Cardiac fibroblast (primary cell): ENCODE data around the gene LCN15.
"Not testable (repeated sequence)": the region's sequence is repeated elsewhere in the genome, so short reads cannot be mapped to it uniquely, and the experiment has no call there.

Experiments
- DNase-seq, 2 donors: peaks; one replicate each; pipeline versions ENCODE4 v3.0.0 to v3.0.0-alpha.2; 2010; ENCODE audit warnings: low read depth in 2 of 2
- H3K4me3 ChIP-seq, 2 donors: replicated peaks in 1 of 2; 1 replicate in 1 of 2; 2 replicates in 1 of 2; pipeline ENCODE4 v1.5.1; 2011; ENCODE audit warnings: low read depth in 2 of 2, low read length in 2 of 2, mild to moderate bottlenecking in 2 of 2, moderate library complexity in 1 of 2
- CTCF ChIP-seq: IDR thresholded peaks from one replicate; pipeline ENCODE4 v1.5.1; 2011; ENCODE audit warnings: low read depth, mild to moderate bottlenecking, low read length, inconsistent platforms

The LCN15 gene

GRCh38 chr9:136799079-136799853 lies 34.9 kb upstream of the LCN15 start:
- no peak for DNase-seq
- peak overlapping the region in 1 of 2 donors; percentile 4 for H3K4me3 ChIP-seq

GRCh38 chr9:136798708-136799078 lies 34.4 kb upstream of the LCN15 start:
- DNase-seq: no peak
- TF ChIP-seq CTCF: no peak

More at GRCh38 chr9:136799079-136799853, 34.9 kb upstream of the LCN15 start:
- no peak for TF ChIP-seq CTCF

GRCh38 chr9:136796775-136797347 lies 32.5 kb upstream of the LCN15 start:
- H3K4me3 ChIP-seq: not testable (repeated sequence)
- peak in 1 of 2 donors; percentile 84 for DNase-seq

More at GRCh38 chr9:136798708-136799078, 34.4 kb upstream of the LCN15 start:
- no peak overlapping the region for H3K4me3 ChIP-seq

GRCh38 chr9:136796238-136796774 lies 32.0 kb upstream of the LCN15 start, which contains the start of gene CCDC183:
TSS of gene CCDC183 (plus strand) at chr9:136796338. CDS start at chr9:136796398, 60 bp downstream.
- no peak within 1 kb of the TSS for H3K4me3 ChIP-seq
- TF ChIP-seq CTCF: no peak
- no peak for DNase-seq

GRCh38 chr9:136795000-136795348 lies 30.7 kb upstream of the LCN15 start:
- no peak overlapping the region for H3K4me3 ChIP-seq
- no peak for DNase-seq
- TF ChIP-seq CTCF: no peak

GRCh38 chr9:136794281-136794999 lies 30.1 kb upstream of the LCN15 start:
- no peak for DNase-seq
- no peak for TF ChIP-seq CTCF
- no peak overlapping the region for H3K4me3 ChIP-seq
